ENCODE data around the gene FAM117B.
A peak's percentile ranks its signal among the peaks of the same experiment; 100 is the strongest.
"Not testable (repeated sequence)": the region's sequence is repeated elsewhere in the genome, so short reads cannot be mapped to it uniquely, and the experiment has no call there.

The FAM117B gene

DNA sequence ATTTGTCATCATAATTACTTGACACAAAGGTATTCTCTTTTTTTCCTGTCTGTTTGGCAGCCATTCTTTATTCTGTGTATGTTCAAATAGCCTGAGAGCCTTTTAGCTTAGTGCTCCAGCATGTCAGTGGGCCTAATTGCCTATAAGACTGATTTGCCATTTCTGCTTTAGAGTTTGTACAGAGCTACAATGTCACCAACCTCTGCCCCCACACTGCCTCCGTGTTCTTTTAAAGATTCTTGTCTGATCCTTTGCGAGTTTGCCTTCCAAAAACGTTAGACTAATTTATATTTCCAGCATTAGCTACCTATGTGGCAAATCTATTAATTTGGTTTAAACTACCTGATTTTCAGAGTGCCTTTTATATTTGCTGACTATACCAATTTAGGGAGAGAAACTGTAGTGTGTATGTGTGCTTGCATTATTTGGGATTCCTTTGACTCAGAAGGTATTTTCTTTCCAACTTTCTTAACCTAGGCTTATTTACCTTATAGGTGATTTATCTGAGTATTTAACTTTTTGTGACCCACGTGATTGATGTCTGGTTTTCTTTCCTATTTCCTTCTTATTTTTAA, 70.8 kb downstream of the FAM117B start:
- no peak overlapping the region for H3K4me3 ChIP-seq (ENCODE audit: control insufficient read depth, low read depth, low read length)
- TF ChIP-seq, protein P1, sequence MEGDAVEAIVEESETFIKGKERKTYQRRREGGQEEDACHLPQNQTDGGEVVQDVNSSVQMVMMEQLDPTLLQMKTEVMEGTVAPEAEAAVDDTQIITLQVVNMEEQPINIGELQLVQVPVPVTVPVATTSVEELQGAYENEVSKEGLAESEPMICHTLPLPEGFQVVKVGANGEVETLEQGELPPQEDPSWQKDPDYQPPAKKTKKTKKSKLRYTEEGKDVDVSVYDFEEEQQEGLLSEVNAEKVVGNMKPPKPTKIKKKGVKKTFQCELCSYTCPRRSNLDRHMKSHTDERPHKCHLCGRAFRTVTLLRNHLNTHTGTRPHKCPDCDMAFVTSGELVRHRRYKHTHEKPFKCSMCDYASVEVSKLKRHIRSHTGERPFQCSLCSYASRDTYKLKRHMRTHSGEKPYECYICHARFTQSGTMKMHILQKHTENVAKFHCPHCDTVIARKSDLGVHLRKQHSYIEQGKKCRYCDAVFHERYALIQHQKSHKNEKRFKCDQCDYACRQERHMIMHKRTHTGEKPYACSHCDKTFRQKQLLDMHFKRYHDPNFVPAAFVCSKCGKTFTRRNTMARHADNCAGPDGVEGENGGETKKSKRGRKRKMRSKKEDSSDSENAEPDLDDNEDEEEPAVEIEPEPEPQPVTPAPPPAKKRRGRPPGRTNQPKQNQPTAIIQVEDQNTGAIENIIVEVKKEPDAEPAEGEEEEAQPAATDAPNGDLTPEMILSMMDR (conservative IDR thresholded peaks at IDR 0.05; ENCODE audit: control insufficient read depth, insufficient read depth, low read depth, low read length): no peak
- no peak for DNase-seq (ENCODE audit: low read depth)

- H3K4me3 ChIP-seq (ENCODE audit: control insufficient read depth, low read depth, low read length); DNase-seq (ENCODE audit: low read depth): not testable (repeated sequence)
These were observed 80.5 kb downstream of the FAM117B start for GRCh38 chr2:202714971-202715935.

- TF ChIP-seq, protein P1 (conservative IDR thresholded peaks at IDR 0.05; ENCODE audit: control insufficient read depth, insufficient read depth, low read depth, low read length): no peak
- no peak overlapping the region for H3K4me3 ChIP-seq (ENCODE audit: control insufficient read depth, low read depth, low read length)
- DNase-seq (ENCODE audit: low read depth): peak; percentile 4
These were observed 81.4 kb downstream of the FAM117B start for GRCh38 chr2:202716114-202716718.

DNA sequence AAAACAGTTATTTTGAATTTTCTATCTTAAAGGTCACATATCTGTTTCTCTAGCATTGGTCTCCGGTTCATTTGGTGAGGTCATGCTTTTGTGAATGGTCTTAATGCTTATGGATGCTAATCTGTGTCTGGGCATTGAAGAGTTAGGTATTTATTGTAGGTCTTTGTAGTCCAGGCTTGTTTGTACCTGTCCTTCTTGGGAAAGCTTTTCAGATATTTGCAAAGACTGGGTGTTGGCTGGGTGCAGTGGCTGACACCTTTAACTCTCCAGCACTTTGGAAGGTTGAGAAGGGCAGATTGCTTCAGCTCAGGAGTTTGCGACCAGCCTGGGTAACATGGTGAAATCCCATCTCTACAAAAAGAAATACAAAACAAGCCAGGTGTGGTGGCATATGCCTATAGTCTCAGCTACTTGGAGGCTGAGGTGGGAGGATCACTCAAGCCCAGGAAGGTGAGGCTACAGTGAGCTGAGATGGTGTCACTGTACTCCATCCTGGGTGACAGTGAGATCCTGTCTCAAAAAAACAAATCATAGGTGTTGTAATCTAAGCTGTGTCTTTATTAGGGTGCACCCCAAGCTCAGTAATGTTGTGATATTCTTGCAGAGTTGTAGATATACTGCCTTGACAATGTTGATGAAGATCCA, 82.3 kb downstream of the FAM117B start:
- no peak for DNase-seq (ENCODE audit: low read depth)
- TF ChIP-seq, protein P1 (conservative IDR thresholded peaks at IDR 0.05; ENCODE audit: control insufficient read depth, insufficient read depth, low read depth, low read length): no peak
- no peak overlapping the region for H3K4me3 ChIP-seq (ENCODE audit: control insufficient read depth, low read depth, low read length)

DNA sequence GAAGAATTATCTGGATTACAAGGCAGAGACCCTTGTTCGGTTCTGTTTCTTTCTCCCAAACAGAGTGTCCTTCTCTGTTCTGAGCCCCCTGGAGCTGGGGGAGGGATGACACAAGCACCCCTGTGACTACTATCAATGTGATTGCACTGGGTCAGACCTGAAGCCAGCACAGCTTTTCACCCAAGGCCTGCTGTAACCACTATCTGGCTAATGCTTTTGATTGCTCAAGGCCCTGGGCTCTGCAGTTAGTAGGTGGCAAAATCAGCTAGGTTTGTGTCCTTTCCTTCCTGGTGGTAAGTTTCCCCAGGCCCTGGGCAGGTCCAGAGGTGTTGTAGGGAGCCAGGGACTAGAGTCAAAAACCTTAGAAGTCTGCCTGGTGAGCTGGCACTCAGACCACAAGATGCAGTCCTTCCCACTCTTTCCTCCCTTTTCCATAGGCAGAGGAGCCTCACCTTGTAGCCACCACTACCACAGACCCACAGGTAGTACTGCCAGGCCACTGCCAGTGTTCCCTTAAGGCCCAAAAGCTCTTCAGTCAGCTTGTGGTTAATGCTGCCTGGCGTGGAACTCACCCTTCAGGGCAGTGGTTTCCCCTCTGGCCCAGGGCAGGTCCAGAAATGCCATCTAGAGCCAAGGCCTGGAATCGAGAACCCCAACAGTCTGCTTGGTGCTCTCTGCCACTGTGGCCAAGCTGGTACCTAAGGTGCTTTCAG, 83.0 kb downstream of the FAM117B start:
- TF ChIP-seq, protein P1 (conservative IDR thresholded peaks at IDR 0.05; ENCODE audit: control insufficient read depth, insufficient read depth, low read depth, low read length): no peak
- DNase-seq (ENCODE audit: low read depth): no peak
- no peak overlapping the region for H3K4me3 ChIP-seq (ENCODE audit: control insufficient read depth, low read depth, low read length)

DNA sequence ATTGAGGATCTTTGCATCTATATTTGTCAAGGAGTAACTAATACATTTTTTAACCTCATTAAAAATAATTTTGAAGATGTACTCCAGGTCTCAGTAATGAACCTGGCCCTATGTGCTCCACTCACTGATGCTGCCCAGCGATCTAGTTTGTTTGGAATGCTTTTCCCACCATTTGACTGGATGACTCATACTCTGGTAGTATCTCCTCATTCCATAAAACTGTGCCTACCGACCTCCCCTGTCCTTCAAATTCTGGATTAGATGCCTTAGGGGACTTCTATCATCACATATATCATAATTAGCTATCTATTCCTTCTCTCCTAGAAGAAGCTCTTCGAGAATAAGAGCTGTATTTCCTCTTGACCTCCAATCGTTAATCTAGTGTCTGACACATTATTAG, 83.8 kb downstream of the FAM117B start:
- TF ChIP-seq, protein P1 (conservative IDR thresholded peaks at IDR 0.05; ENCODE audit: control insufficient read depth, insufficient read depth, low read depth, low read length): no peak
- peak; percentile 59 for DNase-seq (ENCODE audit: low read depth)

More for the DNA sequence above, 83.8 kb downstream of the FAM117B start:
- no peak overlapping the region for H3K4me3 ChIP-seq (ENCODE audit: control insufficient read depth, low read depth, low read length)
